T-helper 1 cell (primary cell): ENCODE data around the gene CYSLTR2.
"Not testable (repeated sequence)": the region's sequence is repeated elsewhere in the genome, so short reads cannot be mapped to it uniquely, and the experiment has no call there.

Source experiments
- DNase-seq, 5 donors: peaks; one replicate each; pipeline ENCODE4 v3.0.0-alpha.2; 2012 to 2020

Gene CYSLTR2

GRCh38 chr13:48696676-48697075, 42.9 kb downstream of the CYSLTR2 start:
- not testable (repeated sequence) for DNase-seq

DNA sequence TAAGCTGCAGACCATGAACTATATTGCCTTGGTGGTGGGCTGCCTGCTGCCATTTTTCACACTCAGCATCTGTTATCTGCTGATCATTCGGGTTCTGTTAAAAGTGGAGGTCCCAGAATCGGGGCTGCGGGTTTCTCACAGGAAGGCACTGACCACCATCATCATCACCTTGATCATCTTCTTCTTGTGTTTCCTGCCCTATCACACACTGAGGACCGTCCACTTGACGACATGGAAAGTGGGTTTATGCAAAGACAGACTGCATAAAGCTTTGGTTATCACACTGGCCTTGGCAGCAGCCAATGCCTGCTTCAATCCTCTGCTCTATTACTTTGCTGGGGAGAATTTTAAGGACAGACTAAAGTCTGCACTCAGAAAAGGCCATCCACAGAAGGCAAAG, 53.7 kb downstream of the CYSLTR2 start:
- no peak for DNase-seq

DNA sequence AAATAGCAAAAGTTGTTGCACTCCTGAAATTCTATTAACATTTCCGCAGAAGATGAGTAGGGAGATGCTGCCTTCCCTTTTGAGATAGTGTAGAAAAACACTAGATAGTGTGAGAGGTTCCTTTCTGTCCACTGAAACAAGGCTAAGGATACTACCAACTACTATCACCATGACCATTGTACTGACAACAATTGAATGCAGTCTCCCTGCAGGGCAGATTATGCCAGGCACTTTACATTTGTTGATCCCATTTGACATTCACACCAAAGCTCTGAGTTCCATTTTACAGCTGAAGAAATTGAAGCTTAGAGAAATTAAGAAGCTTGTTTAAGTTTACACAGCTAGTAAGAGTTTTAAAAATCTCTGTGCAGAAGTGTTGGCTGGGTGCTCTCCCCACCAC, 55.0 kb downstream of the CYSLTR2 start:
- no peak for DNase-seq

GRCh38 chr13:48709213-48709612, 55.5 kb downstream of the CYSLTR2 start:
- peak in 1 of 5 donors; percentile 2 for DNase-seq

- no peak for DNase-seq
Observed at GRCh38 chr13:48710160-48710559, 56.4 kb downstream of the CYSLTR2 start.

DNA sequence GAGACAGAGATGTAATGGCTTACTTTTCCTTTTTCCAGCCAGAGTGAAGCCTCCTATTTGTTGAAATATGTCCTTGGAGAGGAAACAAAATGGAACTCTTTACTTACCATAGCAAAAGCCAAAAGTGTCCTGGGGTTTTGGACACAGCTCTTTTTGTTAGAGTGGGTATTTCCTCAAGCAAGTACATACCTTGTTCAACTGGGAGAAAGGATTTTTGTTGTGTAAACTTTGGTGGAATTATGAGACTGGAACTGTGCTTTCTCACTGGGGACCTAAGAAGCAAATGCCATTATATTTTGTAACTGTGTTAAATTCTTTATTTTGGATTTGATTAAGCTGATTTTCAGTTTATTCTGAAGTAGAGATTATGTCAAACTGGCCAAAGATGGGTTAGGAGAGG, 58.4 kb downstream of the CYSLTR2 start:
- DNase-seq, result no peak

DNA sequence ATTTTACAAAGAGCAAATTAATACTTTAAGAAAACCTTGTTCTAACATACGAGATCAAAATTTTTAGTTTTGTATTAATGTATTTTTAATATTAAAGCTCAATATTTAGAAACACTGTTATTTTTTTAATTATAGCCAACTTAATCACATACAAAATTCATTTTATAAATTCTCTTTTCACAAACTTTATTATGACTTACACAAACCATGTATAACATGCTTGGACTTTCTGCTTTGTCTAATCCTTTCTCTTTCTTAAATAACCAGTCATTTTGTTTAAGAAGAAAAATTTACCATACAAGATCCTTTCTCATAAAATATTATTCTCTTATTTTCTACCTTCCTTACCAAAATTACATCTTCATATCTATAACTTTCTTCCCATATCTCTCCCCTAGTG, 62.2 kb downstream of the CYSLTR2 start:
- no peak for DNase-seq

DNA sequence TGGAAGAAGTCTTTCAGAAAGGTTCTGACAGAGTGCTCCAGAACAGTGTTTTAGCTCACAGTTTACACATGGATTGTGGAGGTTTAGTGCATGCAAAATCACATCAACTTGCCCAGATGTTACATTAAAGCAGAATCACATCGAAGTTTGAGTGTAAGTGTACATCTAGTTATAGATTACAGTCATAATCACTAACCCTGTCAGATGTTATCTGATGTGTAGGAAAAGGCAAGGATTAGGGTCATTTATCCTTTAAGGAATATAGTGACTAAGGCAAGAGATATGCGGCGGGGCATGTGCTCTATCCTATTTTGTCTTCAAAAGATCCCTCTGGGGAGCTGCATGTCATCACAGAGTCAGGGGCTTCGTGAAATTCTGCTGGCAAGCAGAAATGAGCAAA, 66.9 kb downstream of the CYSLTR2 start:
- no peak for DNase-seq

- DNase-seq, result no peak
Observed at GRCh38 chr13:48723168-48723567, 69.4 kb downstream of the CYSLTR2 start.

GRCh38 chr13:48725271-48725670, 71.5 kb downstream of the CYSLTR2 start:
- DNase-seq, result no peak

DNA sequence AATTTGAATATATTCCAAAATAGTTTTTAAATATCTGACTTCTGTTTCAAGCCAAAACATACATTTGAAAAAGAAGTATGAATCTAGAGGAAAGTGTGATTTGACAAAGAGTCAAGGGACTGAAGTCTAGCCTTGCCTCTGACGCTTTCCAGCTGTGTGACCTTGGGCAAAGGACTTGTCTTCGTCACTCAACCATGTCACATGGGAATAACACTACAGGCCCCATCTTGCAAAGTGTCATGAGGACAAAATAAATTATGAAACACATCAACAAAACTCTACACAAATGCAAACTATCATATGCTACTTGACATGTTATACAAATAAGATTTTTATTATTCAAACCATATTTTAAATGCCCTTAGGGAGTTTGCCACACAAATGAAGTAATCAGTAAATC, 73.0 kb downstream of the CYSLTR2 start:
- no peak for DNase-seq

DNA sequence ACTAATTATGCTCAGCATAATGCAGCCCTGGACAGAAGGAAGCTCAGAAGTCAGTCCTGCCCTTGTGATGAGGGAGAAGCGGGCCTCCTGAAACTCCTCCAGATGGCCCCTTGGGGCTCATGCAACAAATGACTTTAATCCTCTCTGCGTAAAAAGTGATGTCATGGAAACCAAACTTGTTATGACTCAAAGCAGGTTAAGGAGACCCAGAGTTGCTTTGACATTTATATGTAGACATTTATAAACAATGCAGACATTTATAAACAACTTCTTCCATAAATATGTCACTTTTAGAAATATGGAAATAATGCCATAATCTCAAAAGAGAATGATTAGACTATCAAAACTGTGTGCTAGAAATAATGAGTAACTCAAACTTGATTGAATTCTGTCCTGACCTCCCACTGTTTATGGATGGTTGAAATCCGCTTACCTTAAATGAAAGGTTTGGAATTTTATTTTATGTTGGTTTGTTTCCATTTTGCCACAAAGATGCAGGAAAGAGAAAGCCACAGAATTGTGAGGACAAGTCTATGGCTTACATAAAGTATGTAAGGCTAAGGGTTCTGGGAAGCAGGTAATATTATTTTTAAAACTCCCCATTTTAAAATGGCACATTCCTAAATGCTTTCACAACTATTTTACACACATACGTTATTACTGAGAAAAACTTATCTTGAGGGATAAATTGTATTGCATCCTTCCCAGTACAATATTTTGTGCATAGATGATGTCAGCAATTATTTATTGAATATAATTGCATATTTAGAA, 73.7 kb downstream of the CYSLTR2 start:
- DNase-seq, result no peak

DNA sequence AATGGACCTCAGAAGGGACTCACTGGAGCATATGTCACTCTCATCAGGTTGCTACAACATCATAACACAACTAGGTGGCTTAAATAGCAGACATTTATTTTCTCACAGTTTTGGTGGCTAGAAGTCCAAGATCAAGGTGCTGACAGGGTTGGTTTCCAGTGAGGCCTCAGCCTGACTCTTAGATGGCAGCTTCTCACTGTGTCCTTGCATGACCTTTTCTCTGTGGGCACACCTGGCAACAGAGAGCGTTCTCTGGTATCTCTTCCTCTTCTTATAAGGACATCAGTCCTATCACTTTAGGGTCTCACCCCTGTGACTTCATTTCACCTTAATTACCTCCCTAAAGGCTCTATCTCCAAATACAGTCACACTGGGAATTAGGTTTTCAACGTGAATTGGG, 74.5 kb downstream of the CYSLTR2 start:
- DNase-seq, result no peak

DNA sequence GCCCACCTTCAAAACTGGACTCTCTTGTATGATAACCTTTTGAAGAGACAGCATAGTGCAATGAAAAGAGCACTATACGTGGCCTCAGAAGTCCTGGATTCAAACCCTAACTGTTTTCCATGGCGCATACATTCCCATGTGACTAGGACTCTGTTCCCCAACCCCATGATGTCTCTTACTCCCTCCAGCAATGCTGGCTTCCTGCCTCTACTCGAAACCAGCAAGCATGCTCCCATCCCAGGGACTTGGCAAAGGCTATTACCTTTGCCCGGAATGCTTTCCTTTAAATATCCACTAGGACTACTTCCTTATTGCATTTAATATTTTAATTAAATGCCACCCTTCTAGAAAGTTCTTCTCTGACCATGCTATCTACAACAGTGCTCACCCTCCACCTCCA, 75.1 kb downstream of the CYSLTR2 start:
- no peak for DNase-seq

GRCh38 chr13:48729856-48730255, 76.1 kb downstream of the CYSLTR2 start:
- no peak for DNase-seq

GRCh38 chr13:48731001-48731658, 77.4 kb downstream of the CYSLTR2 start:
- DNase-seq, result peak in 1 of 5 donors; percentile 16

- DNase-seq, result peak; percentile 19 to 54 (median 40)
Observed at GRCh38 chr13:48731957-48732569, 78.3 kb downstream of the CYSLTR2 start.

DNA sequence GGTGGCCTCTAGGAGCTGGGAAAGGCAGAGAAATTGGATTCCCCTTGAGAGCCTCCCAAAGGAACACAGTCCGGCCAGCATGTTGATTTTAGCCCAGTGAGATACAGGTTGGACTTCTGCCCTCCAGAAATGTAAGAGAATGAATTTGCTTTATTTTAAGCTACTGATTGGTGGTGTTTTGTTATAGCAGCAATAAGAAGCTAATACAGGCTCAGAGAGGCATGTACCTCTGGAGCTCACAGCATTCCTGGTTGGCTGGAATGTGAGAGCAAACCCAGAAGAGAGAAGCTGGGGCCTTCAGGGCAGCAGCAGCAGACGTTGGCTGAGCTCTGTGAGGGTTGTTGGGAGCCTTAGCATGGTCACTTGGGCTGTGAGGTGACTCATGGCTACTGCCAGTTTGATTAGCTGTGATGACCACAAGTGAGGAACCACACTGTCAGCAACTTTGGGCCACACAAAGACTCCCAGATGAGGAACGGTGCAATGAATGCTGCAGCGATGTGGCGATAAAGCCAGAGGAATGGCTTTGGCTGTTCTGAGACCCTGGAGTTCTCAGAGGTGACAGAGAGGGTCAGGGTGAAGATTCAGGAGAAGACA, 80.1 kb downstream of the CYSLTR2 start:
- DNase-seq, result no peak

DNA sequence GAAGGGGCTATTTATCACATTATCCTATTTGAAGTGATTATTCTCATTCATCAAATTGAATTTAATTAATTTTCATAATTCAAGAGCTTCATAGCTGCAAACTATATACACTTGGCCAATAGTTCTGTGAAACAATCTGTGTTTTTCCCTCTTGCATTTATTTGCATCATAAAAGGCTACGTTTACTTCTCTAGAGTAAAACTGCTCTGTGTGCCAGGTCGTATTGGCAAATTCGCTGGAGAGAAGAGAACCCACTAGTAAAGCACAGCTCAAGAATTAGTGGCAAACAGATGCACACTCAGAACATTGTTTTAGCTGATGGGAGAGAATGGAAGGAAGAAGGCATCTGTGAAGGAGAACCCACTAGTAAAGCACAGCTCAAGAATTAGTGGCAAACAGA, 81.8 kb downstream of the CYSLTR2 start:
- DNase-seq, result no peak

- DNase-seq, result no peak
Observed at GRCh38 chr13:48737689-48738088, 84.0 kb downstream of the CYSLTR2 start.

DNA sequence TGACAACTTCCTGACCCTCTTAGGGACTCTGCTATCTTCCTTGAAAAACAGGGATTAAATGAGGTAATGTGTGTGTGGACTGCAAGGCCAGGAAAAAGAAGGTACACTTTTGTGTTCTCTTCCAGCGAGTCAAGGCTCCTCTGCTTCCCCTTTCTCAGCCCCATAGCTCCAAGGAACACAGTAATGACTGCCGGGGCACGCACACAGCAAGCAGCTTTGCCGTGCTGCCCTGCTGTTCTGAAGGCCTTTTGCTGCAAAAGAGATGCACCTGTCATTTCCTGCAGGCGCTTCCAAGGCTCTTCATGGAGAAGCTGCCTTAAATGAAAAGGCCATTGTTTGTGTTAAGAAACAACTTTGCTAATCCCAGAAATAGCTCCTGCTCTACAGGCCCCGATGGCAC, 84.6 kb downstream of the CYSLTR2 start:
- no peak for DNase-seq

- no peak for DNase-seq
Observed at GRCh38 chr13:48739386-48739964, 85.7 kb downstream of the CYSLTR2 start.

- no peak for DNase-seq
Observed at GRCh38 chr13:48741377-48741776, 87.6 kb downstream of the CYSLTR2 start.
